ENCODE results near the gene RPL18A. TPM values are rescaled to one million over a fixed set of nuclear protein-coding genes. Genes with fewer than 3 reads are reported as not detected.
A peak's percentile ranks its signal among the peaks of the same experiment; 100 is the strongest.

The RPL18A gene
- total RNA-seq, 2 experiments from 2014 or later: 2,078 to 2,184 TPM

DNA sequence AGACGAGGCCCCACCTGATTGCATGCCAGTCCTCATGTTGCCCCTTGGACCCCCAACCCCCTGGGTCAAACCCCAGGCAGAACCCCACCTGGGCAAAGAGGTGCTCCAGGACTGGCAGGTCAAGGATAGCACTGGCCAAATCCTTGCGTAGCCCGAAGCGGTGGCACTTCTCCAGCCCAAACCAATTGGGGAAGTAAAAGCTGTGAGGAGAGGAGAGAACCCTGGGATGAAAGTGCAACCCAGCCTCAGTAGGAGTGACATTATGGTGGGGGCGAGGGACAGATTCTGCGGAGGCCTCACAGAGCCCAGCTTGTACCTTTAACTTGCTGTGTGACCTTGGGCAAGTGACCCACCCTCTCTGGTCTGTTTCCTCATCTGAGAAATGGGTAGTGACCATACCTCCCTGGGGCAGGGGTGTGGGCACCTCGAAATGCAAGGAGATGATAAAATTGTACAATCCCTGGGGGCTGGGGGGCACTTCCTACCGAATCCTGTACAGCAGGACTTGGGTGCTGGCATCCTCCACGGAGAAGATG, 16.4 kb upstream of the RPL18A start:
- DNase-seq (no peak), ATAC-seq (no peak)
- Mint-ChIP-seq H3K9me3 (ENCODE audit: insufficient read depth) (no peaks in the 10 kb centered on the region), H3K4me3 (no peak overlapping the region), H3K36me3 (ENCODE audit: low read depth) (peaks cover 64% of the 10 kb centered on the region), H3K4me1 (ENCODE audit: low read depth) (peaks cover 48% of the 10 kb centered on the region), H3K27me3 (ENCODE audit: low read depth) (no peaks in the 10 kb centered on the region), H3K27ac (no peak overlapping the region)
- CTCF ChIA-PET: no interaction called here
- POLR2A ChIA-PET: no interaction called here

DNA sequence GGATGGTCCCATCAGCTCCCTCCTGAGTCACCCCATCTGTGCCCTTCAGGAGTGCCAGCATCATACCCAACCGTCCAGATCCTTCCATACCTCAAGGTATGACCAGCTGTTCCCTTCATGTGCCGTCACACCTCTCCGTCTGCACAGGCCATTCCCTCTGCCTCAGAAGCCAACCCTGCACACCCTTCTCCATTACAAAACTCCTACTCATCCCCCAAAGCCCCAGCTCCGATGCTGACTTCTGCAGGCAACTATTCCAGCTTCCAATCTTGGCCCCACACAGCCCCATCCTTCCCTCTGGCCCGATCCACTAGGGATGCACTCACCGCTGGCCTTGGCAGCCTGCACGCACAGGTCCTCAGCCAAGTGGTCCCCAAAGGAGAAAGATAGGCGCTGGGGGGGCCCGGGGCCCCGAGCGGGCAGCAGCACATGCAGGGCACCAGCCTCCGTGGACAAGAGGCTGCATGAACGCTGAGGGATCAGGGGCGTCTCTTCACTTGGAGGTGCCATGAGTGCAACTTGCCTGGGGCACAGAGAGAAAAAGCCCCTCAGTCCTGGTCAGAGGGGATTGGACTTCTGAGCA, 15.7 kb upstream of the RPL18A start:
- POLR2A ChIA-PET: no interaction called here
- peaks cover 59% of the 10 kb centered on the region for H3K36me3 Mint-ChIP-seq (ENCODE audit: low read depth)
- DNase-seq: no peak
- no peaks in the 10 kb centered on the region for H3K9me3 Mint-ChIP-seq (ENCODE audit: insufficient read depth)
- CTCF ChIA-PET: no interaction called here
- no peak for ATAC-seq
- H3K4me3 Mint-ChIP-seq: no peak overlapping the region
- peak overlapping the region; percentile 30 for H3K27ac Mint-ChIP-seq
- peaks cover 55% of the 10 kb centered on the region for H3K4me1 Mint-ChIP-seq (ENCODE audit: low read depth)
- H3K27me3 Mint-ChIP-seq (ENCODE audit: low read depth): no peaks in the 10 kb centered on the region

DNA sequence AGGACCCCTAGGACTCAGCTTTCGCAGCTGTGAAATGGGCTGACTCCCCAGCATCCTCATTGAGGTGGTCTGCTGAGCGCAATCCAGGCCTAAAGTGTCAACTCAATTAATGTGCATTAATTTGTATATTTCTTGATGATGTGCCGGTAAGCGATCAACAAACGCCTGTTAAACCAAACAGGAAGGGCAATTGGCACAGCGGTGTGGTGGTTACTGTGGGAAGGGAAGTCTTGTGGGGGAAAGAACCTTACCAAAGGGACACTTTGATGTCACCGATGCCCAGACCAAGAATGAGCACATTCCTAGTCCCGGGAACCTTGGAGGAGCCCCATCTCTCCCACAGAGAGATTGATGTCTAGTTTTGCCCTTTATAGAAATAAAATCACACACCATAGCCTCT, 13.6 kb upstream of the RPL18A start:
- Mint-ChIP-seq H3K36me3 (ENCODE audit: low read depth) (peaks cover 42% of the 10 kb centered on the region), H3K4me1 (ENCODE audit: low read depth) (peaks cover 70% of the 10 kb centered on the region), H3K27me3 (ENCODE audit: low read depth) (no peaks in the 10 kb centered on the region), H3K4me3 (peak overlapping the region; percentile 91), H3K9me3 (ENCODE audit: insufficient read depth) (no peaks in the 10 kb centered on the region), H3K27ac (peak overlapping the region; percentile 81)
- POLR2A ChIA-PET: interaction anchor here (0.7 to 3.3 kb wide), 5 partner anchors 11 to 87 kb away, joined by 3 to 12 read pairs (median 6); partner anchors contain the start of genes CCDC124 and RPL18A
- peak; percentile 62 for DNase-seq
- ATAC-seq: no peak
- CTCF ChIA-PET: interaction anchor here (1.0 to 2.3 kb wide), 4 partner anchors 10 to 405 kb away, joined by 3 to 17 read pairs (median 4); partner anchors contain the start of gene RPL18A

DNA sequence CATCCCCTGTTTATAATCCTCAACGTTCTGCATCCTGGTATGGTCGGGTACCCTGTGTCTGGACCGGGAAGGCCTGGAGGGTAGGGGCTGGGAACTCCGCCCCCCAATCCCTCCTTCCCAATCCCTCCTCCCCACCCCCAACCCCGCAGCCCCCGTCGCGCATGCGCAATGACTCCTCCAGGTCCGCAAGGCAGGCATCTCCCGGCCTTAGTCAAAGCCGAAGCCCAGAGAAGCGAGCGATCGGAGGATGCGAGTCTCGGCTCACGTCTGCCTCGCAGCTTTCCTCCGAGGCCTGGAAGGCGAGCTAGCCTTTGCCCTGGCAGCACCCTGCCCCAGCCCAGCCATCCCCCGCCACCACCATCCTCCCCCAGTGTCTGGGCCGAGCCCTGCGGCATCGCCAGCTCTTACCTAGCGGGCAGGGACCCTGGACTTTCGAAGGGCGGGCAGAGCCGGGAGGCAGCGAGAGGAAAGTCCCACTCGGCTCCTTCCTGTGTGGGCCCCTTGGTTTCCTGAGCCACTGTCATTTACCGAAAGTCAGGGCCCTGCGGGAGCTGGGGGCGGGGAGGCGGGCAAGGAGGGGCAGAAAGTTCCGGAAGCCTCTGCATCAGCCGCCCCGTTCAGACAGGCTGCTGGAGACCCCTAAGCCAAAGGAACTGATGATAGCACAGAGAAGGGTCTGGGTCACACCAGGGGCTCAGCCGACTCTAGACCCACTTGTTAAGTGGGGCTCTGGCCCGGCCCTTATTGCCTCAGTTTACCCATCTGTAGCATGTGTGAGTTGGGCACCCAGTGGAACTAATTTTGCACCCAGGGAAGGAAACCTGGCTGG, 12.0 kb upstream of the RPL18A start, which contains the start of gene JAK3:
Gene JAK3 (minus strand): TSS at position 445 of the 829 bp plus-strand sequence. CDS start 3,565 bp downstream, outside the sequence.
- Mint-ChIP-seq H3K4me1 (ENCODE audit: low read depth) (peaks cover 75% of the 10 kb centered on the region), H3K27me3 (ENCODE audit: low read depth) (no peaks in the 10 kb centered on the region), H3K27ac (peak within 1 kb of the TSS; percentile 96), H3K9me3 (ENCODE audit: insufficient read depth) (no peaks in the 10 kb centered on the region), H3K36me3 (ENCODE audit: low read depth) (peaks cover 34% of the 10 kb centered on the region), H3K4me3 (peak within 1 kb of the TSS; percentile 91)
- ATAC-seq: peak; percentile 80
- CTCF ChIA-PET: interaction anchor here (1.2 to 2.3 kb wide), 5 partner anchors 8 to 352 kb away, joined by 3 to 17 read pairs (median 6); partner anchors contain the start of genes CCDC124 and RPL18A
- POLR2A ChIA-PET: interaction anchor here (0.5 to 4.4 kb wide), 16 partner anchors 8 to 1187 kb away, joined by 3 to 34 read pairs (median 4); partner anchors contain the start of genes BST2, CCDC124, FCHO1 and RPL18A
- peak; percentile 90 for DNase-seq

DNA sequence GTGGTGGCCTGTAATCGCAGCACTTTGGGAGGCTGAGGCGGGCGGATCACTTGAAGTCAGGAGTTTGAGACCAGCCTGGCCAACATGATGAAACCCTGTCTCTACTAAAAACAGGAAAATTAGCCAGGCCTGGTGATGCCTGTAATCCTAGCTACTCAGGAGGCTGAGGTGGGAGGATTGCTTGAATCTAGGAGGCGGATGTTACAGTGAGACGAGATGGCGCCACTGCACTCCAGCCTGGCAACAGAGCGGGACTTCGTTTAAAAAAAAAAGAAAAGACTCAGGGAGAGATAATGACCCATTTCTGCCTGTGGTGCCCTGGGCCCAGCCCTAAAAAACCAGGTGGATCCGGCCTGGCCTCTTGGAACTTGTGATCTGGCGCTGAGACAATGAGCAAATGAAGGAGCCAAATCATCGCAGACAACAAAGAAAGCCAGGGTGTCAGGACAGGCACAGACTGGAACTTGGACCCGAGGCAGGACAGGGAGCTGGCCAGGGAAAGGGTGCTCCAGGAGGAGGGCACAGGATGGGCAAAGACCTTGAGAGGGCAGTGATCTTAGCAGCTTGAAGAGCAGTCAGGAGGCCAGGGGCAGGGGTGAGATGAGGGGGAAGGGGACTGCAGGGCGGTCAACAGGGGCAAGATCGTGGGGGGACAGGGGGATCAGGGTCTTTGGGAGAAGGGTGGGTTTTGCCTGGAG, 11.0 kb upstream of the RPL18A start:
- H3K36me3 Mint-ChIP-seq (ENCODE audit: low read depth): peaks cover 24% of the 10 kb centered on the region
- ATAC-seq (no peak), DNase-seq (no peak)
- CTCF ChIA-PET: interaction anchor here (1.4 to 3.9 kb wide), 4 partner anchors 11 to 88 kb away, joined by 4 to 44 read pairs (median 18); partner anchors contain the start of genes CCDC124 and RPL18A
- H3K27me3 Mint-ChIP-seq (ENCODE audit: low read depth): no peaks in the 10 kb centered on the region
- H3K27ac Mint-ChIP-seq: peak overlapping the region; percentile 96
- POLR2A ChIA-PET: interaction anchor here (0.6 to 4.4 kb wide), 5 partner anchors 11 to 319 kb away, joined by 3 to 34 read pairs (median 5); partner anchors contain the start of gene RPL18A
- H3K4me3 Mint-ChIP-seq: peak overlapping the region; percentile 91
- H3K4me1 Mint-ChIP-seq (ENCODE audit: low read depth): peaks cover 69% of the 10 kb centered on the region
- H3K9me3 Mint-ChIP-seq (ENCODE audit: insufficient read depth): no peaks in the 10 kb centered on the region

DNA sequence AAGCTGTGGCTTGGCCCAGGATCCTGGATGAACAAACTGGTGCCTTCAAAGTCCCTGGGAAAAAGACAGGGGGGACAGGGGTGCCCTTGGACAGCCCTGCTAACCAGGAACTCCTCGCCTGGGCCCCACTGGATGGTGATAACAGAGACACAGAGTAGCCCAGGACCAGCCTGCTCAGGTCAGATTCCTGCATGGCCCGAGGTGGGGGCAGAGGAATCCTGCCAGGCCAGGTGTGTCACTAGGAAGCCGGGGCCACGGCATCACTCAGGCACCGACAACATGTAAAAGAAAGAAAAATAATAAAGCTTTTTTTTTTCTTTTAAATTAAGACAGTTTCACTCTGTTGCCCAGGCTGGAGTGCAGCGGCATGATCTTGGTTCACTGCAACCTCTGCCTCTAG, 5.6 kb upstream of the RPL18A start:
- CTCF ChIA-PET: interaction anchor here (0.7 to 2.8 kb wide), 9 partner anchors 49 to 358 kb away, joined by 3 to 23 read pairs (median 4); partner anchors contain the start of genes CCDC124 and PGLS
- H3K27me3 Mint-ChIP-seq (ENCODE audit: low read depth): peaks cover 2% of the 10 kb centered on the region
- no peak overlapping the region for H3K27ac Mint-ChIP-seq
- no peak overlapping the region for H3K4me3 Mint-ChIP-seq
- peaks cover 34% of the 10 kb centered on the region for H3K4me1 Mint-ChIP-seq (ENCODE audit: low read depth)
- no peaks in the 10 kb centered on the region for H3K9me3 Mint-ChIP-seq (ENCODE audit: insufficient read depth)
- no peak for DNase-seq
- peaks cover 5% of the 10 kb centered on the region for H3K36me3 Mint-ChIP-seq (ENCODE audit: low read depth)
- no peak for ATAC-seq
- POLR2A ChIA-PET: no interaction called here

DNA sequence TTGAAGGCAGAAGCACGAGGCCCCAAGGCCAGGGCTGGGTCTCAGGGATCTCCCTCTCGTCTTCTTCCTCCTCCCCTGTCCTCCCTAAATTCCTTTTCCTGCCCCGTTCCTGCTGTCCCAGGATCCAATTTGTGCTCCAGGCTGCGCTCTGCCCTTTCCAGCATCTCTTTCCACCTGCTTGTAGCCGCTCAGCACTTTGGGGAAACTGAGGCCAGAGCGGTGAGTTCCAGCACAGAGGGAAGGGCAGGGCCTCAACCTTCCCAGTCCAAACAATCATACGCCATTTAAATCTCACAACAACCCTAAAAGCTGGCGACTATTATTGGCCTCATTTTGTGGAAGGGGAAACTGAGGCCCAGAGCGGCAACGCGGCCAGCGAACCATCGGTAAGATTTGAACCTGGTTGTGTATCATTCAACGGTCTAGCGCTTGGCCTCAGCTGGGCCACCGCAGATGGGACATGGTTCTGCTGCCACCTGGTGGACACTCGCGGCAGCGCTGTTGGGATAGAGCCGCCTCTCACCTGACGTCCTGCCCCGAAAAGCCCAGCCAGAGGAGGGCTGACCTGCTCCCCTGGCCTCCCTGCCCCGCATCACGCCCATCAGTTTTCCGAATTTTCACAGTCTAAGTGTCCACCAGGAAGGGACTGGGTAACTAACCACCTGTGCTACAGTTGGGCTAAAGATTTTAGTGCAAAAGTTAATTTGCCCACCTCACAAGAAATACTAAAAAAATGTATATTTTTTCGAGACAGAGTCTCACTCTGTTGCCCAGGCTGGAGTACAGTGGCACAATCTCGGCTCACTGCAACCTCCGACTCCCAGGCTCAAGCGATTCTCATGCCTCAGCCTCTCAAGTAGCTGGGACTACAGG, 4.2 kb upstream of the RPL18A start:
- peak; percentile 93 for DNase-seq

DNA sequence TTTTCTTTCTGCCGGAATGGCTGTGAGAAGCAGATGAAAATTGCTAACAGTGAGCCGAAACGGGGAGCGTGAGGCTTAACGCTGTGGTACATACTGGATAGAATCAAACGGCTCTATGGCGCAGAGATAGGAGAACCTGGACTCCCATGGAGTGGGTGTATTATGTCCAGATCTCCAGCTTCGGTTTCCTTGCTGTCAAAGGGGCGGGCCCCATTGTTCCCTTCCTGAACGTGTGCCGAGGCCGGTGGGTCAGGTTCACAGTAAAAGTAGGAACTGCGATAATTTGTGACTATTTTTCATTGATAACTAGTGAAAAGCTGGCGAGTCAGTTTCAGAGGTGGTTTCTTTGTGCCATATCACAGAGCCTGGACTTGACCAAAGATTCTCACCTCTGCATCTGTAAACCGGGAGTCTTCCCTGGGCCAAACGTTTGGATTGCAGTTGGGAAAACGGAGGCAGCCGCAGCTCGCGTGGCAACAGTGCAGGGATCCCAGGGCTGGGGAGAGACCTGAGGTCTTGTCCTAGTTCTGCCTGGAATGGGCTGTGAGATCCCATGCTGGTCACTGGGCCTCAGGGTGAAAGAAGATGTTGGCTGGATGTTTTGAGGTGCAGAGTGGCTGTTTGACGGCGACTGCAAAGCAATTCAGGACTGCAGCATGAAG, 752 bp downstream of the RPL18A start:
- peaks cover 2% of the 10 kb centered on the region for H3K27me3 Mint-ChIP-seq (ENCODE audit: low read depth)
- H3K27ac Mint-ChIP-seq: peak overlapping the region; percentile 96
- ATAC-seq: no peak
- ChIA-PET CTCF (interaction anchor here (1.0 to 9.8 kb wide), 11 partner anchors 10 to 239 kb away, joined by 4 to 289 read pairs (median 10); partner anchors contain the start of genes CCDC124, FCHO1 and SLC5A5), POLR2A (interaction anchor here (1.0 to 3.7 kb wide), 6 partner anchors 11 to 109 kb away, joined by 3 to 69 read pairs (median 14); partner anchors contain the start of genes CCDC124, FCHO1, JAK3 and SLC5A5)
- no peaks in the 10 kb centered on the region for H3K9me3 Mint-ChIP-seq (ENCODE audit: insufficient read depth)
- peaks cover 49% of the 10 kb centered on the region for H3K36me3 Mint-ChIP-seq (ENCODE audit: low read depth)
- peak overlapping the region; percentile 91 for H3K4me3 Mint-ChIP-seq
- no peak for DNase-seq
- H3K4me1 Mint-ChIP-seq (ENCODE audit: low read depth): peaks cover 30% of the 10 kb centered on the region

More for the DNA sequence above, 4.2 kb upstream of the RPL18A start:
- H3K27me3 Mint-ChIP-seq (ENCODE audit: low read depth): peaks cover 2% of the 10 kb centered on the region
- H3K9me3 Mint-ChIP-seq (ENCODE audit: insufficient read depth): no peaks in the 10 kb centered on the region
- ATAC-seq: peak; percentile 24
- peak overlapping the region; percentile 52 for H3K27ac Mint-ChIP-seq
- peaks cover 22% of the 10 kb centered on the region for H3K4me1 Mint-ChIP-seq (ENCODE audit: low read depth)
- ChIA-PET POLR2A (interaction anchor here (1.0 to 1.5 kb wide), 2 partner anchors 31 to 104 kb away, joined by 3 read pairs; partner anchors contain the start of gene FCHO1), CTCF (interaction anchor here (0.5 to 2.8 kb wide), 17 partner anchors 9 to 391 kb away, joined by 3 to 23 read pairs (median 5); partner anchors contain the start of genes CCDC124 and JAK3)
- H3K4me3 Mint-ChIP-seq: no peak overlapping the region
- H3K36me3 Mint-ChIP-seq (ENCODE audit: low read depth): peaks cover 14% of the 10 kb centered on the region

DNA sequence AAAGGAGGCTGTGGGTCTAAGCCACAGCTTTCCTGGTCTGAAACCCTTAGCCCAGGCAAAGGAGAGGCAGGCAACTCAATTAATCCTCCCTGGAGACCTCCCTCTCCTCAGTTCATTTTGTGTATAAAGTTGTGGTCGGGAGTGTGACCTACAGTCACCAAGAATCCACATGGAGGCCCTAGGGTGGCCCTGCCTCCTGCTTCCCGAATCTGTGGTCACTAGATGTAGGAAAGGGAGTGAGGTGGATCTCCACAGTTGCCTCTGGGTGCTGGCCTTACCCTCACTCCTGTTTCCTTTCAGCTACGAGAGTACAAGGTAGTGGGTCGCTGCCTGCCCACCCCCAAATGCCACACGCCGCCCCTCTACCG, 1.3 kb downstream of the RPL18A start:
- peak overlapping the region; percentile 91 for H3K4me3 Mint-ChIP-seq
- DNase-seq (no peak), ATAC-seq (no peak)
- no peaks in the 10 kb centered on the region for H3K9me3 Mint-ChIP-seq (ENCODE audit: insufficient read depth)
- no peaks in the 10 kb centered on the region for H3K27me3 Mint-ChIP-seq (ENCODE audit: low read depth)
- peaks cover 27% of the 10 kb centered on the region for H3K4me1 Mint-ChIP-seq (ENCODE audit: low read depth)
- CTCF ChIA-PET: interaction anchor here (1.1 to 9.8 kb wide), 5 partner anchors 10 to 135 kb away, joined by 3 to 289 read pairs (median 27); partner anchors contain the start of genes CCDC124 and SLC5A5
- POLR2A ChIA-PET: interaction anchor here (0.6 to 3.7 kb wide), 4 partner anchors 10 to 78 kb away, joined by 4 to 69 read pairs (median 28); partner anchors contain the start of genes CCDC124, JAK3 and SLC5A5
- peak overlapping the region; percentile 96 for H3K27ac Mint-ChIP-seq
- H3K36me3 Mint-ChIP-seq (ENCODE audit: low read depth): peaks cover 52% of the 10 kb centered on the region

Data from activated CD8-positive, alpha-beta T cell treated with anti-CD3 and anti-CD28 coated beads, Interleukin-2, amount 10 ng/mL, durations not matched to agents 7 days and 5 days (primary cell).